HCT116 (cell line): ENCODE data around the gene GRID2. TPM values are rescaled to one million over a fixed set of nuclear protein-coding genes. Genes with fewer than 3 reads are reported as not detected.

Experiments used
- ATAC-seq: fragments of 200-7000 bp; cut with Tn5 transposase; 2 replicates; pipeline ENCODE4 v1.9.1; 2020; ENCODE audit warnings: mild to moderate bottlenecking, moderate library complexity
- BruUV-seq: library from RNA; stranded (reverse); fragments of 400-500 nt; replicated peaks from 2 replicates; lab custom pipeline; 2021; lab: Mats Ljungman, UMichigan
- CTCF ChIA-PET: fragments of 300-600 bp; sonication (Branson Sonifier 250); formaldehyde crosslinking; loops from one replicate; lab custom pipeline; 2021; ENCODE audit warnings: antibody characterized with exemption; lab: Charles Lee
- POLR2A ChIA-PET: fragments of 300-600, 350-600 bp; sonication (Branson Sonifier 250); formaldehyde crosslinking; loops from one replicate; lab custom pipeline; 2021; ENCODE audit warnings: antibody characterized with exemption; lab: Charles Lee
- RAD21 ChIA-PET, 2 experiments: fragments of 300-600 bp; sonication (Branson Sonifier 250); formaldehyde crosslinking; loops; one replicate each; lab custom pipeline; 2023; ENCODE audit warnings: low total read pairs in 2 of 2; ENCODE audit not compliant: uncharacterized antibody in 2 of 2, unreplicated experiment in 2 of 2, low non-redundant PET in 1 of 2; lab: Charles Lee
- DNase-seq: peaks from one replicate; pipeline ENCODE4 v3.0.0-alpha.2; 2010; ENCODE audit warnings: low read depth, low spot score
- H2AFZ ChIP-seq: fragments of 200-600 bp; shearing (Covaris generic), sonication (generic); 2 replicates; pipeline ENCODE4 v1.6.1; 2017; ENCODE audit warnings: low read depth, mixed run types, mixed read lengths, antibody characterized with exemption, low read length; ENCODE audit not compliant: poor library complexity, severe bottlenecking
- H3K27ac ChIP-seq: 2 replicates; pipeline ENCODE4 v1.5.1; 2012; ENCODE audit warnings: low read depth, low read length
- H3K27me3 ChIP-seq: fragments of 200-600 bp; sonication (generic); 2 replicates; pipeline ENCODE4 v1.6.1; 2016; ENCODE audit warnings: mixed run types, low read length, mixed read lengths; ENCODE audit not compliant: insufficient read depth
- H3K36me3 ChIP-seq, 2 experiments: fragments of 200-500 bp in 1 of 2; fragments of 200-600 bp in 1 of 2; sonication (Bioruptor generic) in 1 of 2; sonication (generic) in 1 of 2; 2 replicates each; pipeline versions ENCODE4 v1.5.1 to v1.6.1; 2014 to 2016; ENCODE audit warnings: low read length in 2 of 2, inconsistent platforms in 1 of 2, mixed read lengths in 1 of 2, mixed run types in 1 of 2; ENCODE audit not compliant: insufficient read depth in 2 of 2, control insufficient read depth in 1 of 2
- H3K4me1 ChIP-seq, 2 experiments: fragments of 200-600 bp in 1 of 2; sonication (generic) in 1 of 2; 2 replicates each; pipeline versions ENCODE4 v1.5.1 to v1.6.1; 2012 to 2017; ENCODE audit warnings: low read length in 2 of 2, inconsistent platforms in 1 of 2, mild to moderate bottlenecking in 1 of 2, mixed read lengths in 1 of 2, mixed run types in 1 of 2, moderate library complexity in 1 of 2; ENCODE audit not compliant: insufficient read depth in 2 of 2, control insufficient read depth in 1 of 2
- H3K4me2 ChIP-seq: fragments of 200-600 bp; sonication (generic); 2 replicates; pipeline ENCODE4 v1.6.1; 2017; ENCODE audit warnings: mixed run types, low read length, mixed read lengths
- H3K4me3 ChIP-seq, 2 experiments: fragments of 200-600 bp in 1 of 2; sonication (generic) in 1 of 2; replicated peaks in 1 of 2; 2 replicates each; pipeline ENCODE4 v1.5.1; 2011 to 2016; ENCODE audit warnings: low read length in 2 of 2, control low read depth in 1 of 2, low read depth in 1 of 2, mild to moderate bottlenecking in 1 of 2, mixed read lengths in 1 of 2, mixed run types in 1 of 2
- H3K79me2 ChIP-seq: fragments of 200-600 bp; sonication (generic); 2 replicates; pipeline ENCODE4 v1.6.1; 2017; ENCODE audit warnings: mild to moderate bottlenecking, mixed run types, low read length, moderate library complexity, mixed read lengths; ENCODE audit not compliant: insufficient read depth
- H3K9ac ChIP-seq: fragments of 200-600 bp; sonication (generic); 2 replicates; pipeline ENCODE4 v1.6.1; 2016; ENCODE audit warnings: low read length, mixed read lengths
- H3K9me2 ChIP-seq: fragments of 200-600 bp; sonication (generic), shearing (Covaris generic); 2 replicates; pipeline ENCODE4 v1.6.1; 2017; ENCODE audit warnings: mixed run types, mild to moderate bottlenecking, moderate library complexity; ENCODE audit not compliant: insufficient read depth
- H3K9me3 ChIP-seq, 2 experiments: fragments of 200-500 bp in 1 of 2; fragments of 200-600 bp in 1 of 2; sonication (Bioruptor generic) in 1 of 2; sonication (generic) in 1 of 2; 2 replicates each; pipeline ENCODE4 v1.6.1; 2014 to 2017; ENCODE audit warnings: low read length in 2 of 2, mixed read lengths in 2 of 2, inconsistent platforms in 1 of 2, low read depth in 1 of 2, mild to moderate bottlenecking in 1 of 2, mixed run types in 1 of 2, moderate library complexity in 1 of 2; ENCODE audit not compliant: control insufficient read depth in 1 of 2, insufficient read depth in 1 of 2
- H4K20me1 ChIP-seq: fragments of 200-600 bp; sonication (generic), shearing (Covaris generic); 2 replicates; pipeline ENCODE4 v1.6.1; 2017; ENCODE audit warnings: mixed run types, mild to moderate bottlenecking, moderate library complexity; ENCODE audit not compliant: insufficient read depth
- ATF3 ChIP-seq: IDR thresholded peaks from 2 replicates; pipeline ENCODE4 v1.6.1; 2012
- CBX3 ChIP-seq: IDR thresholded peaks from 2 replicates; pipeline ENCODE4 v1.6.1; 2012; ENCODE audit warnings: low read depth
- CEBPB ChIP-seq: IDR thresholded peaks from 2 replicates; pipeline ENCODE4 v1.6.1; 2012; ENCODE audit warnings: low read depth
- EZH2phosphoT487 ChIP-seq: fragments of 200-600 bp; IDR thresholded peaks from 2 replicates; pipeline ENCODE4 v1.6.1; 2018; ENCODE audit warnings: antibody characterized with exemption, borderline replicate concordance
- FOSL1 ChIP-seq: IDR thresholded peaks from 2 replicates; pipeline ENCODE4 v1.6.1; 2012; ENCODE audit warnings: low read depth
- JUND ChIP-seq: IDR thresholded peaks from 2 replicates; pipeline ENCODE4 v1.6.1; 2012
- POLR2A ChIP-seq: IDR thresholded peaks from 2 replicates; pipeline ENCODE4 v1.7.0; 2011; ENCODE audit warnings: borderline replicate concordance; ENCODE audit not compliant: insufficient read depth, insufficient read length; ENCODE audit errors: extremely low read depth
- POLR2AphosphoS5 ChIP-seq: IDR thresholded peaks from 2 replicates; pipeline ENCODE4 v1.6.1; 2011; ENCODE audit warnings: mild to moderate bottlenecking, low read depth, low read length, moderate library complexity
- RAD21 ChIP-seq: IDR thresholded peaks from 2 replicates; pipeline ENCODE4 v1.6.1; 2012; ENCODE audit warnings: low read depth, mild to moderate bottlenecking
- SIN3A ChIP-seq: IDR thresholded peaks from 2 replicates; pipeline ENCODE4 v1.6.1; 2012; ENCODE audit warnings: low read depth
- SRF ChIP-seq: IDR thresholded peaks from 2 replicates; pipeline ENCODE4 v1.6.1; 2012; ENCODE audit warnings: low read depth
- TCF7L2 ChIP-seq: IDR thresholded peaks from 2 replicates; pipeline ENCODE4 v1.7.0; 2011; ENCODE audit warnings: borderline replicate concordance, inconsistent platforms; ENCODE audit not compliant: insufficient read depth, insufficient read length; ENCODE audit errors: extremely low read depth
- YY1 ChIP-seq: IDR thresholded peaks from 2 replicates; pipeline ENCODE4 v1.6.1; 2011; ENCODE audit warnings: low read length, low read depth, moderate library complexity, mild to moderate bottlenecking; ENCODE audit not compliant: insufficient replicate concordance; ENCODE audit errors: extremely low read depth
- intact Hi-C: fragments of 100-400 bp; cut with micrococcal nuclease; formaldehyde crosslinking; loops from 2 replicates; pipeline ENCODE4 v1.10.0; 2022
- total RNA-seq: library from RNA; stranded (reverse); gene quantifications from one replicate; pipeline ENCODE4 v1.2.1, GENCODE V29; 2021; ENCODE audit not compliant: unreplicated experiment
- TF ChIP-seq, protein P1 (sequence below): IDR thresholded peaks from 2 replicates; pipeline ENCODE4 v1.6.1; 2012; ENCODE audit warnings: low read depth

Gene GRID2
- total RNA-seq, 1 experiment from 2014 or later = not detected

GRCh38 chr4:93261207-93261606 is 957.4 kb downstream of the GRID2 start (continued):
- TF ChIP-seq POLR2AphosphoS5 = no peak
- TF ChIP-seq, all 23 proteins: peak for 0

GRCh38 chr4:93263166-93263565 is 959.4 kb downstream of the GRID2 start:
- H3K9me2 ChIP-seq = no peaks in the 10 kb centered on the region
- ATAC-seq (no peak), DNase-seq (no peak)
- no peak for TF ChIP-seq SIN3A
- H3K79me2 ChIP-seq = no peaks in the 10 kb centered on the region
- ChIA-PET RAD21 (no interaction called here), CTCF (no interaction called here), POLR2A (no interaction called here)
- H2AFZ ChIP-seq = no peak overlapping the region
- no peaks in the 10 kb centered on the region for H4K20me1 ChIP-seq
- H3K27ac ChIP-seq = no peak overlapping the region
- no peak overlapping the region for H3K4me3 ChIP-seq
- no peak overlapping the region for H3K9ac ChIP-seq
- no peaks in the 10 kb centered on the region for H3K4me1 ChIP-seq
- no peaks in the 10 kb centered on the region for H3K36me3 ChIP-seq
- H3K9me3 ChIP-seq = no peaks in the 10 kb centered on the region
- no peaks in the 10 kb centered on the region for H3K27me3 ChIP-seq
- intact Hi-C loops = no loop called here
- no peak overlapping the region for H3K4me2 ChIP-seq
- BruUV-seq = no TSS peak

GRCh38 chr4:93267747-93268146 is 964.0 kb downstream of the GRID2 start:
- Histone ChIP-seq H3K27ac (no peak overlapping the region), H4K20me1 (no peaks in the 10 kb centered on the region), H3K4me3 (no peak overlapping the region), H3K36me3 (no peaks in the 10 kb centered on the region), H3K9me3 (no peaks in the 10 kb centered on the region), H3K79me2 (no peaks in the 10 kb centered on the region), H2AFZ (no peak overlapping the region), H3K4me2 (no peak overlapping the region), H3K4me1 (no peaks in the 10 kb centered on the region), H3K9ac (no peak overlapping the region), H3K27me3 (no peaks in the 10 kb centered on the region), H3K9me2 (no peaks in the 10 kb centered on the region)
- BruUV-seq = no TSS peak
- DNase-seq (no peak), ATAC-seq (no peak)
- ChIA-PET RAD21 (no interaction called here), POLR2A (no interaction called here), CTCF (no interaction called here)
- intact Hi-C loops = no loop called here
- TF ChIP-seq POLR2A (no peak), EZH2phosphoT487 (no peak), SRF (no peak), RAD21 (no peak), CBX3 (no peak), CEBPB (no peak), TCF7L2 (no peak), JUND (no peak), YY1 (no peak), FOSL1 (no peak), ATF3 (no peak)
- TF ChIP-seq, protein P1, sequence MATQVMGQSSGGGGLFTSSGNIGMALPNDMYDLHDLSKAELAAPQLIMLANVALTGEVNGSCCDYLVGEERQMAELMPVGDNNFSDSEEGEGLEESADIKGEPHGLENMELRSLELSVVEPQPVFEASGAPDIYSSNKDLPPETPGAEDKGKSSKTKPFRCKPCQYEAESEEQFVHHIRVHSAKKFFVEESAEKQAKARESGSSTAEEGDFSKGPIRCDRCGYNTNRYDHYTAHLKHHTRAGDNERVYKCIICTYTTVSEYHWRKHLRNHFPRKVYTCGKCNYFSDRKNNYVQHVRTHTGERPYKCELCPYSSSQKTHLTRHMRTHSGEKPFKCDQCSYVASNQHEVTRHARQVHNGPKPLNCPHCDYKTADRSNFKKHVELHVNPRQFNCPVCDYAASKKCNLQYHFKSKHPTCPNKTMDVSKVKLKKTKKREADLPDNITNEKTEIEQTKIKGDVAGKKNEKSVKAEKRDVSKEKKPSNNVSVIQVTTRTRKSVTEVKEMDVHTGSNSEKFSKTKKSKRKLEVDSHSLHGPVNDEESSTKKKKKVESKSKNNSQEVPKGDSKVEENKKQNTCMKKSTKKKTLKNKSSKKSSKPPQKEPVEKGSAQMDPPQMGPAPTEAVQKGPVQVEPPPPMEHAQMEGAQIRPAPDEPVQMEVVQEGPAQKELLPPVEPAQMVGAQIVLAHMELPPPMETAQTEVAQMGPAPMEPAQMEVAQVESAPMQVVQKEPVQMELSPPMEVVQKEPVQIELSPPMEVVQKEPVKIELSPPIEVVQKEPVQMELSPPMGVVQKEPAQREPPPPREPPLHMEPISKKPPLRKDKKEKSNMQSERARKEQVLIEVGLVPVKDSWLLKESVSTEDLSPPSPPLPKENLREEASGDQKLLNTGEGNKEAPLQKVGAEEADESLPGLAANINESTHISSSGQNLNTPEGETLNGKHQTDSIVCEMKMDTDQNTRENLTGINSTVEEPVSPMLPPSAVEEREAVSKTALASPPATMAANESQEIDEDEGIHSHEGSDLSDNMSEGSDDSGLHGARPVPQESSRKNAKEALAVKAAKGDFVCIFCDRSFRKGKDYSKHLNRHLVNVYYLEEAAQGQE = no peak
